Measurements from ENCODE around the gene HSCB.
"Not testable (repeated sequence)": the region's sequence is repeated elsewhere in the genome, so short reads cannot be mapped to it uniquely, and the experiment has no call there.

Gene HSCB

GRCh38 chr22:28738876-28739275 is 3.0 kb upstream of the HSCB start:
- H3K4me1 ChIP-seq (ENCODE audit: control insufficient read depth, insufficient read depth, low read length); H3K27me3 ChIP-seq (ENCODE audit: control insufficient read depth, insufficient read depth, low read length, poor library complexity, severe bottlenecking); H3K36me3 ChIP-seq (ENCODE audit: control insufficient read depth, insufficient read depth, low read length); H3K4me3 ChIP-seq (ENCODE audit: insufficient read depth, low read depth, low read length); H3K27ac ChIP-seq (ENCODE audit: insufficient read depth, low read depth, low read length, poor library complexity, severe bottlenecking); H3K9me3 ChIP-seq (ENCODE audit: control insufficient read depth, low read length): not testable (repeated sequence)
- 94 to 96% methylated on average over 8 of the region's 8 CpGs for WGBS, 2 experiments

GRCh38 chr22:28741200-28741784 is 547 bp upstream of the HSCB start:
- 17 to 19% methylated on average over 18 of the region's 18 CpGs for WGBS, 2 experiments
- Histone ChIP-seq H3K27ac (ENCODE audit: insufficient read depth, low read depth, low read length, poor library complexity, severe bottlenecking) (no peak overlapping the region), H3K4me3 (ENCODE audit: insufficient read depth, low read depth, low read length) (peak overlapping the region; percentile 72), H3K36me3 (ENCODE audit: control insufficient read depth, insufficient read depth, low read length) (peaks cover 17% of the 10 kb centered on the region), H3K9me3 (ENCODE audit: control insufficient read depth, low read length) (no peaks in the 10 kb centered on the region), H3K27me3 (ENCODE audit: control insufficient read depth, insufficient read depth, low read length, poor library complexity, severe bottlenecking) (no peaks in the 10 kb centered on the region), H3K4me1 (ENCODE audit: control insufficient read depth, insufficient read depth, low read length) (peaks cover 3% of the 10 kb centered on the region)

DNA sequence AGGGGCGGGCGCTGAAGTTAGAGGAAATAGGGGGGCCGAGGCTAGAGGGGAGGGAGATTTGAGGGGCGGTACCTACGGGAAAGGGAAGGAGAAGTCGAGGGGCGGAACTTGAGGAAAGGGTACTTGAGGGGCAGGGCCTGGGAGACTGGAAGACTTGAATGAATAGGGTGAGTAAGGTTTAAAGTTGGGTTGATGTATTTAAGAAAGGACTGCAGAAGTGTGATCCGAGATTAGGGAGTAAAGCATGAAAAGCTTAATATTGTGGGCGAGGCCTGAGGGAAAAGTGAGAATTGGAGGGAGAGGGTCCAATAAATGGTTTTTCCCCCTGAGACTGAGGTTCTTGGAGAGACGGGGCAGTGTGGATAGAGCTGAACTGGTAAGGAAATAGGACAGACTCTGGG is 723 bp downstream of the HSCB start:
- peaks cover 3% of the 10 kb centered on the region for H3K4me1 ChIP-seq (ENCODE audit: control insufficient read depth, insufficient read depth, low read length)
- no peaks in the 10 kb centered on the region for H3K27me3 ChIP-seq (ENCODE audit: control insufficient read depth, insufficient read depth, low read length, poor library complexity, severe bottlenecking)
- 2 to 3% methylated on average over 10 of the region's 10 CpGs for WGBS, 2 experiments
- H3K36me3 ChIP-seq (ENCODE audit: control insufficient read depth, insufficient read depth, low read length) = peaks cover 30% of the 10 kb centered on the region
- peak overlapping the region; percentile 72 for H3K4me3 ChIP-seq (ENCODE audit: insufficient read depth, low read depth, low read length)
- H3K27ac ChIP-seq (ENCODE audit: insufficient read depth, low read depth, low read length, poor library complexity, severe bottlenecking) = no peak overlapping the region
- no peaks in the 10 kb centered on the region for H3K9me3 ChIP-seq (ENCODE audit: control insufficient read depth, low read length)

- Histone ChIP-seq H3K4me1 (ENCODE audit: control insufficient read depth, insufficient read depth, low read length) (peaks cover 3% of the 10 kb centered on the region), H3K4me3 (ENCODE audit: insufficient read depth, low read depth, low read length) (no peak overlapping the region), H3K9me3 (ENCODE audit: control insufficient read depth, low read length) (no peaks in the 10 kb centered on the region), H3K27ac (ENCODE audit: insufficient read depth, low read depth, low read length, poor library complexity, severe bottlenecking) (no peak overlapping the region), H3K27me3 (ENCODE audit: control insufficient read depth, insufficient read depth, low read length, poor library complexity, severe bottlenecking) (no peaks in the 10 kb centered on the region), H3K36me3 (ENCODE audit: control insufficient read depth, insufficient read depth, low read length) (peaks cover 30% of the 10 kb centered on the region)
- 95 to 98% methylated on average over 3 of the region's 3 CpGs for WGBS, 2 experiments
Observed at GRCh38 chr22:28743852-28744251, 2.0 kb downstream of the HSCB start.

GRCh38 chr22:28750471-28750881 is 8.6 kb downstream of the HSCB start:
- no peak overlapping the region for H3K27ac ChIP-seq (ENCODE audit: insufficient read depth, low read depth, low read length, poor library complexity, severe bottlenecking)
- no peaks in the 10 kb centered on the region for H3K4me1 ChIP-seq (ENCODE audit: control insufficient read depth, insufficient read depth, low read length)
- 94 to 98% methylated on average over 6 of the region's 6 CpGs for WGBS, 2 experiments
- H3K9me3 ChIP-seq (ENCODE audit: control insufficient read depth, low read length) = no peaks in the 10 kb centered on the region
- peaks cover 22% of the 10 kb centered on the region for H3K36me3 ChIP-seq (ENCODE audit: control insufficient read depth, insufficient read depth, low read length)
- H3K4me3 ChIP-seq (ENCODE audit: insufficient read depth, low read depth, low read length) = no peak overlapping the region
- H3K27me3 ChIP-seq (ENCODE audit: control insufficient read depth, insufficient read depth, low read length, poor library complexity, severe bottlenecking) = no peaks in the 10 kb centered on the region

DNA sequence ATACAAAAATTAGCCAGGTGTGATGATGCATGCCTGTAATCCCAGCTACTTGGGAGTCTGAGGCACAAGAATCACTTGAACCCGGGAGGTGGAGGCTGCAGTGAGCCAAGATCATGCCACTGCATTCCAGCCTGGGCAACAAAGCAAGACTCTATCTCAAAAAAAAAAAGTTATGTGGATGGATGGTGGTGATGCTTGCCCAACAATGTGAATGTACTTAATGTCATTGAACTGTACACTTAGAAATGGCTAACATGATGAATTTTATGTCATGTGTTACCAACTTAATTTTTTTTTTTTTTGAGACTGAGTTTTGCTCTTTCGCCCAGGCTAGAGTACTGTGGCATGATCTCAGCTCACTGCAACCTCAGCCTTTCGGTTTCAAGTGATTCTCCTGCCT is 12.7 kb downstream of the HSCB start:
- H3K9me3 ChIP-seq (ENCODE audit: control insufficient read depth, low read length); H3K36me3 ChIP-seq (ENCODE audit: control insufficient read depth, insufficient read depth, low read length): not testable (repeated sequence)
- WGBS, 2 experiments = 94 to 95% methylated on average over 3 of the region's 3 CpGs

GRCh38 chr22:28759861-28760560 is 18.2 kb downstream of the HSCB start:
- Histone ChIP-seq H3K4me1 (ENCODE audit: control insufficient read depth, insufficient read depth, low read length) (peaks cover 9% of the 10 kb centered on the region), H3K9me3 (ENCODE audit: control insufficient read depth, low read length) (no peaks in the 10 kb centered on the region), H3K27ac (ENCODE audit: insufficient read depth, low read depth, low read length, poor library complexity, severe bottlenecking) (peak overlapping the region; percentile 55), H3K4me3 (ENCODE audit: insufficient read depth, low read depth, low read length) (no peak overlapping the region), H3K36me3 (ENCODE audit: control insufficient read depth, insufficient read depth, low read length) (no peaks in the 10 kb centered on the region), H3K27me3 (ENCODE audit: control insufficient read depth, insufficient read depth, low read length, poor library complexity, severe bottlenecking) (no peaks in the 10 kb centered on the region)
- WGBS, 2 experiments = 6 to 16% methylated on average over 3 of the region's 3 CpGs

More for the DNA sequence above, 12.7 kb downstream of the HSCB start:
- not testable (repeated sequence) for H3K27ac ChIP-seq (ENCODE audit: insufficient read depth, low read depth, low read length, poor library complexity, severe bottlenecking); H3K4me1 ChIP-seq (ENCODE audit: control insufficient read depth, insufficient read depth, low read length); H3K4me3 ChIP-seq (ENCODE audit: insufficient read depth, low read depth, low read length); H3K27me3 ChIP-seq (ENCODE audit: control insufficient read depth, insufficient read depth, low read length, poor library complexity, severe bottlenecking)

GRCh38 chr22:28761449-28761755 is 19.6 kb downstream of the HSCB start:
- Histone ChIP-seq H3K27ac (ENCODE audit: insufficient read depth, low read depth, low read length, poor library complexity, severe bottlenecking) (no peak overlapping the region), H3K36me3 (ENCODE audit: control insufficient read depth, insufficient read depth, low read length) (no peaks in the 10 kb centered on the region), H3K4me3 (ENCODE audit: insufficient read depth, low read depth, low read length) (no peak overlapping the region), H3K4me1 (ENCODE audit: control insufficient read depth, insufficient read depth, low read length) (peaks cover 9% of the 10 kb centered on the region), H3K27me3 (ENCODE audit: control insufficient read depth, insufficient read depth, low read length, poor library complexity, severe bottlenecking) (no peaks in the 10 kb centered on the region), H3K9me3 (ENCODE audit: control insufficient read depth, low read length) (no peaks in the 10 kb centered on the region)
- 90% methylated on average over 10 of the region's 10 CpGs for WGBS, 2 experiments

DNA sequence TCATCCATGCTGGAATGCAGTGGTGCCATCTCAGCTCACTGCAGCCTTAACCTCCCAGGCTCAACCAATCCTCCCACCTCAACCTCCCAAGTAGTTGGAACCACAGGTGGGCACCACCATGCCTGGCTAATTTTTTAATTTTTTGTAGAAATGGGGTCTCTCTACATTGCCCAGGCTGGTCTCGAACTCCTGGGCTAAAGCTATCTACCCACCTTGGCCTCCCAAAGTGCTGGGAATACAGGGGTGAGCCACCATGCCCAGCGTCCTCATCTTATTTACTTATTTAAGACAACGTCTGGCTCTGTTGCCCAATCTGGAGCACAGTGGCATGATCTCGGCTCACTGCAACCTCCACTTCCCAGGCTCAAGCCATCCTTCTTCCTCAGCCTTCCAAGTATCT is 20.2 kb downstream of the HSCB start:
- H3K4me3 ChIP-seq (ENCODE audit: insufficient read depth, low read depth, low read length); H3K27ac ChIP-seq (ENCODE audit: insufficient read depth, low read depth, low read length, poor library complexity, severe bottlenecking); H3K4me1 ChIP-seq (ENCODE audit: control insufficient read depth, insufficient read depth, low read length); H3K36me3 ChIP-seq (ENCODE audit: control insufficient read depth, insufficient read depth, low read length); H3K9me3 ChIP-seq (ENCODE audit: control insufficient read depth, low read length); H3K27me3 ChIP-seq (ENCODE audit: control insufficient read depth, insufficient read depth, low read length, poor library complexity, severe bottlenecking): not testable (repeated sequence)
- 91 to 93% methylated on average over 4 of the region's 4 CpGs for WGBS, 2 experiments

- WGBS, 2 experiments = 97 to 99% methylated on average over 3 of the region's 3 CpGs
- H3K4me3 ChIP-seq (ENCODE audit: insufficient read depth, low read depth, low read length) = no peak overlapping the region
- H3K9me3 ChIP-seq (ENCODE audit: control insufficient read depth, low read length) = no peaks in the 10 kb centered on the region
- H3K27ac ChIP-seq (ENCODE audit: insufficient read depth, low read depth, low read length, poor library complexity, severe bottlenecking) = no peak overlapping the region
- no peaks in the 10 kb centered on the region for H3K27me3 ChIP-seq (ENCODE audit: control insufficient read depth, insufficient read depth, low read length, poor library complexity, severe bottlenecking)
- no peaks in the 10 kb centered on the region for H3K36me3 ChIP-seq (ENCODE audit: control insufficient read depth, insufficient read depth, low read length)
- no peaks in the 10 kb centered on the region for H3K4me1 ChIP-seq (ENCODE audit: control insufficient read depth, insufficient read depth, low read length)
Observed at GRCh38 chr22:28766628-28767027, 24.8 kb downstream of the HSCB start.
